Subcutaneous abdominal adipose tissue (tissue), 5 donors: ENCODE data around the gene NAV2.

ENCODE experiments used
- H3K27ac ChIP-seq: one replicate; pipeline ENCODE4 v1.7.0; 2013; ENCODE audit warnings: low read depth, mild to moderate bottlenecking, inconsistent platforms, low read length, moderate library complexity
- H3K27me3 ChIP-seq, 5 donors: one replicate each; pipeline ENCODE4 v1.7.0; 2013; ENCODE audit warnings: low read length in 5 of 5, inconsistent platforms in 1 of 5; ENCODE audit not compliant: control insufficient read depth in 5 of 5, insufficient read depth in 4 of 5
- H3K36me3 ChIP-seq, 5 donors: one replicate each; pipeline ENCODE4 v1.7.0; 2013; ENCODE audit warnings: low read length in 5 of 5; ENCODE audit not compliant: control insufficient read depth in 5 of 5, insufficient read depth in 5 of 5
- H3K4me1 ChIP-seq, 5 donors: one replicate each; pipeline ENCODE4 v1.7.0; 2013; ENCODE audit warnings: low read length in 5 of 5, mild to moderate bottlenecking in 3 of 5, moderate library complexity in 1 of 5; ENCODE audit not compliant: control insufficient read depth in 5 of 5, insufficient read depth in 5 of 5
- H3K4me3 ChIP-seq, 5 donors: one replicate each; pipeline ENCODE4 v1.7.0; 2013; ENCODE audit warnings: low read length in 5 of 5, low read depth in 1 of 5
- H3K9ac ChIP-seq, 5 donors: one replicate each; pipeline ENCODE4 v1.7.0; 2013; ENCODE audit warnings: low read length in 5 of 5, mild to moderate bottlenecking in 4 of 5, moderate library complexity in 3 of 5
- H3K9me3 ChIP-seq, 5 donors: one replicate each; pipeline ENCODE4 v1.7.0; 2013; ENCODE audit warnings: low read length in 5 of 5; ENCODE audit not compliant: control insufficient read depth in 5 of 5
- donor health status: healthy.
- donor health status: healthy.
- donor health status: healthy.
- donor health status: healthy.
- donor health status: healthy.

NAV2 gene

DNA sequence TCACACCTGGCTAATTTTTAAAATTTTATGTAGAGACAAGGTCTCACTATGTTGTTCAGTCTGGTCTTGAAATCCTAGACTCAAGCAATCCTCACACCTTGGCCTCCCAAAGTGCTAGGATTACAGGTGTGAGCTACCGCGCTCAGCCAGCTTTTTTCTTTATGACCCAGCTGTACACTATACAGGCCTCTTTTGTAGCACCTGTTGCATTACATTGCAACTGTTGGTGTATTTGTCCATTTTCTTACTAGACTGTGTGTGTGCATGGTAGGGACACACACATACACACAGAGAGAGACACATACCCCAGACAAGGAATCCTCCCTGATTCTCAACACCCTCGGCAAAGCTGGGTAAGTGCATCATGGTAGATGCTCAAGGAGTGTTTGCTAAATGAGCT, 61.7 kb downstream of the NAV2 start:
- Histone ChIP-seq H3K27ac (no peak overlapping the region), H3K27me3 (peaks cover 0 to 11% (median 6%) of the 10 kb centered on the region in 5 donors), H3K36me3 (no peaks in the 10 kb centered on the region), H3K4me1 (peaks cover 2 to 16% (median 11%) of the 10 kb centered on the region in 5 donors), H3K4me3 (no peak overlapping the region), H3K9ac (no peak overlapping the region), H3K9me3 (no peaks in the 10 kb centered on the region)

DNA sequence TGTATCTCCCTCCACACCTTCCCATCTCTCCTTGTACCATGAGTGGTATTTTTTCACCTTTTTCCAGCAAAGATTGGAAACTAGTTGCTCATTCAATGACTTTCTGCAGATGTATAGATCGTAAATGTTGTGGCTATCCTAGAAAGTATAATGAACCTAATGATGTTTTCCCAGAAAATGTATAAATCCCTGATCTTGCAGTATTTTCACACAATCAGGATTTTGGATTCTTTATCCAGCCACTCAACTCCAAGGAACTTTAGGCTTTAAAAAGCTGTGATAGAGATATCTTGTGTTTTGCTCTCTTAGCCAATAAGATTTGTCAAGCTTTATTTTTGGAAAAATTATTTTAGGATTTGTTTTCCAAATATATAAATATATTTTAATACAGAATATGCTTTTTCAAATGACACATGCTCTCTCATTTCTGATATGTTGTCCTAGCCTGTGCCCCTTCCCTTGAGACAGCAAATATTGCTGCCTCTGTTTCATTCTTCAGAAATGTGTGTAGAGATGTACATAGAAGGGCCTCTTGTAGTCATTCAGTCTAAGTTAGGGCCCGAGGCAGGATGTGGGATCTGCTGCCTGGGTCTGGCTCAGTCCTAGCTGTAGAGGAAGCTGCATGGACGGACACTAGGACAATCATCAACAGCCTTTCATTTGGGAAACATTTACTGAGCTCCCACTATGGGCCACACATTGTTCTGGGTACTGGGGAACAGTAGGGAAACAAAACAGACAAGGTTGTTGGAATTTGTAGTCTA, 62.4 kb downstream of the NAV2 start:
- Histone ChIP-seq H3K9me3 (no peaks in the 10 kb centered on the region), H3K9ac (no peak overlapping the region), H3K27me3 (peaks cover 0 to 11% (median 6%) of the 10 kb centered on the region in 5 donors)

GRCh38 chr11:19775622-19776021, 63.0 kb downstream of the NAV2 start:
- H3K9me3 ChIP-seq = no peaks in the 10 kb centered on the region
- no peak overlapping the region for H3K9ac ChIP-seq
- no peak overlapping the region for H3K27ac ChIP-seq
- H3K4me1 ChIP-seq = peaks cover 2 to 16% (median 11%) of the 10 kb centered on the region in 5 donors
- H3K27me3 ChIP-seq = peaks cover 0 to 11% (median 6%) of the 10 kb centered on the region in 5 donors
- H3K4me3 ChIP-seq = no peak overlapping the region
- no peaks in the 10 kb centered on the region for H3K36me3 ChIP-seq

More for the DNA sequence above, 62.4 kb downstream of the NAV2 start:
- H3K36me3 ChIP-seq = no peaks in the 10 kb centered on the region
- H3K27ac ChIP-seq = no peak overlapping the region
- H3K4me3 ChIP-seq = no peak overlapping the region
- peaks cover 2 to 16% (median 11%) of the 10 kb centered on the region in 5 donors for H3K4me1 ChIP-seq

GRCh38 chr11:19777039-19777376, 64.4 kb downstream of the NAV2 start:
- H3K27ac ChIP-seq = no peak overlapping the region
- peaks cover 2 to 16% (median 11%) of the 10 kb centered on the region in 5 donors for H3K4me1 ChIP-seq
- H3K9ac ChIP-seq = peak overlapping the region in 1 of 5 donors; percentile 7
- H3K27me3 ChIP-seq = peaks cover 0 to 11% (median 6%) of the 10 kb centered on the region in 5 donors
- H3K9me3 ChIP-seq = peaks cover 2 to 4% (median 3%) of the 10 kb centered on the region in 5 donors
- H3K36me3 ChIP-seq = no peaks in the 10 kb centered on the region
- peak overlapping the region in 4 of 5 donors; percentile 48 to 58 (median 52) for H3K4me3 ChIP-seq

- Histone ChIP-seq H3K4me3 (peak overlapping the region; percentile 48 to 58 (median 51)), H3K4me1 (peaks cover 2 to 16% (median 11%) of the 10 kb centered on the region in 5 donors), H3K9me3 (peaks cover 3 to 6% (median 5%) of the 10 kb centered on the region in 5 donors), H3K36me3 (no peaks in the 10 kb centered on the region), H3K9ac (peak overlapping the region in 1 of 5 donors; percentile 7), H3K27me3 (peaks cover 0 to 11% (median 6%) of the 10 kb centered on the region in 5 donors), H3K27ac (no peak overlapping the region)
Observed at GRCh38 chr11:19777377-19778102, 64.9 kb downstream of the NAV2 start.

- no peak overlapping the region for H3K4me3 ChIP-seq
- peaks cover 3 to 6% (median 5%) of the 10 kb centered on the region in 5 donors for H3K9me3 ChIP-seq
- H3K4me1 ChIP-seq = peaks cover 2 to 16% (median 11%) of the 10 kb centered on the region in 5 donors
- no peak overlapping the region for H3K27ac ChIP-seq
- H3K36me3 ChIP-seq = no peaks in the 10 kb centered on the region
- no peak overlapping the region for H3K9ac ChIP-seq
- peaks cover 0 to 11% (median 4%) of the 10 kb centered on the region in 5 donors for H3K27me3 ChIP-seq
Observed at GRCh38 chr11:19779740-19780139, 67.1 kb downstream of the NAV2 start.

DNA sequence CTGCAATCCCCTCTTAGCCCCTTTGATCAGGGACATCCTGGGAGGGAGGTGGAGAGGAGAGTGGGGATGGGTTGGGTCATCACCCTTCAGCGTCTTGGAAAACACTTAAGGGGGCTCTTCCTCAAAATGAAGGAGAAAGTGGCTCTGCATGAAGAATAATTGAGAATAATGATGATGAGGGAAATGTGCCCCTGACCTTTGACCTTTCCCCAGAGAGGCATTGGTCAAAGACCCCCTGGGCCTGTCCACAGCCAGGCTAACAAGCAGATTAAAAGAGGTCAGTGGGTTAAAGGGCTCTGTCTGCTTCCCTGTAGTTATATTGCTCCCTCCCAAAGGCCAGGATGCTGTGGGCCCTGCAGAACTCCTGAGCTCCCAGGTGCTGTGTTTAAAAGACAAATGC, 68.7 kb downstream of the NAV2 start:
- Histone ChIP-seq H3K9ac (no peak overlapping the region), H3K27me3 (peaks cover 0 to 8% (median 0%) of the 10 kb centered on the region in 5 donors), H3K4me3 (no peak overlapping the region), H3K4me1 (peaks cover 2 to 16% (median 13%) of the 10 kb centered on the region in 5 donors), H3K27ac (no peak overlapping the region), H3K9me3 (peaks cover 3 to 6% (median 5%) of the 10 kb centered on the region in 5 donors), H3K36me3 (no peaks in the 10 kb centered on the region)

DNA sequence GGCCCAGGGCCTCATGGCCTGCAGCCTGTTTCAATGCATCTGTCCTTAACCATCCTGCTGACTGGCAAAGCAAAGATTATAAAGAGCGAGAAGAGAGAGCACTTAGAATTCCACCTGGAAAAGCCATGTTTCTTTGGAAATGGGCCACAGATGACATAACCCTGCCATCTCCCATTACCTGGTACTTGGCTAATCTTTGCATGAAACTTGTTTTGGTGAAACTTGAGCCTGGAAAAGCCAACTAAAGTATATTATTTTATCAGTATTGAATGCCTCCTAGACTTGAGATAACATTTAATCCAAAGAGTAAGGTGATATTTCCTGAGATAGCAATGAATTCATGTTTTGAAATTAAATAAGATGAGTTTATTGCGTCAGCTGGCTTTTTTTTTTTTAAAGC, 72.6 kb downstream of the NAV2 start:
- Histone ChIP-seq H3K36me3 (no peaks in the 10 kb centered on the region), H3K4me1 (peaks cover 1 to 8% (median 4%) of the 10 kb centered on the region in 5 donors), H3K27me3 (no peaks in the 10 kb centered on the region)

DNA sequence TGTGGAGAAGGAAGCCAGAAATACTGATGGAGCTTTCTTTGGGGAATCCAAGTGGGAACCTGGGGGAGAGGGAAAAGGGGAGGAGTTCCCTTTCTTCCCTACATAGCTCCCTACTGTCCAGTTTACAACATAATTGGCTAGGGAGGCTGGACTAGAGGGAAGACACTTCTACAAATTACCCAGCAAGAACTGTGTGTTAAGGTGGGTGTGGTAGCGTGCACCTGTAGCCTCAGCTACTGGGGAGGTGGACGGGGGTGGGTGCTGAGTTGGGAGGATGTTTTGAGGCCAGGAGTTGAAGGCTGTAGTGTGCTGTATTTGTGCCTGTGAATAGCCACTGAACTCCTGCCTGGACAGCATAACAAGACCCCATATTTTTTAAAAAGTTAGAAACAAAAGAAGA, 74.0 kb downstream of the NAV2 start:
- H3K4me1 ChIP-seq = peaks cover 2 to 12% (median 11%) of the 10 kb centered on the region in 5 donors
- H3K27me3 ChIP-seq = no peaks in the 10 kb centered on the region
- peaks cover 3 to 6% (median 5%) of the 10 kb centered on the region in 5 donors for H3K9me3 ChIP-seq
- H3K36me3 ChIP-seq = no peaks in the 10 kb centered on the region
- H3K4me3 ChIP-seq = no peak overlapping the region
- no peak overlapping the region for H3K27ac ChIP-seq
- no peak overlapping the region for H3K9ac ChIP-seq

More for the DNA sequence above, 72.6 kb downstream of the NAV2 start:
- Histone ChIP-seq H3K27ac (no peak overlapping the region), H3K4me3 (no peak overlapping the region), H3K9ac (no peak overlapping the region), H3K9me3 (peaks cover 3 to 6% (median 5%) of the 10 kb centered on the region in 5 donors)

DNA sequence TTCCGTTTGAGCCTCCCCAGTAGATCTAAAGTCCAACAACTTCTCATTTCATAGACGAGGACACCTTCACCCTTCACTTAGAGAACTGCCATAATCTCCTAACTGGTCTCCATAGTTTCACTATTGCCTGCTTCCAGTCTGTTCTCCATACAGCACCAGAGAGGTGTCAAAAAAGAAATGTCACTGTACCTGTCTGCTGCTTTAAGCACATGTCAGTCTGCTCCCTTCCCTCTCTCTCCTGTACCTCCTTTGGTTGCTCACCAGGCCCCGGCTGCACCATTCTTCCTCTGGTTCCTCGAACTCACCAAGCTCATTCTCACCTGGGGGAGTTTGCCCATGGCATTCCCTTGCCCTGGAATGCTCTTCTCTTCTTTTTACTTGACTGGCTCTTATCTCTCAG, 75.8 kb downstream of the NAV2 start:
- Histone ChIP-seq H3K9ac (no peak overlapping the region), H3K27ac (no peak overlapping the region), H3K9me3 (no peaks in the 10 kb centered on the region), H3K4me1 (peaks cover 2 to 17% (median 12%) of the 10 kb centered on the region in 5 donors), H3K4me3 (no peak overlapping the region), H3K36me3 (no peaks in the 10 kb centered on the region), H3K27me3 (no peaks in the 10 kb centered on the region)
